GM12865 (cell line): ENCODE measurements around the gene DENND5A.

ENCODE experiments used
- DNase-seq: peaks from one replicate; pipeline ENCODE4 v3.0.0; 2010; ENCODE audit warnings: low read depth
- H3K4me3 ChIP-seq: 2 replicates; pipeline ENCODE4 v1.5.1; 2011; ENCODE audit warnings: mild to moderate bottlenecking, low read depth, low read length, control low read depth
- TF ChIP-seq, protein P1 (sequence below): IDR thresholded peaks from 2 replicates; pipeline ENCODE4 v1.5.1; 2011; ENCODE audit warnings: low read length, control low read depth, low read depth, inconsistent platforms; ENCODE audit not compliant: insufficient read depth; ENCODE audit errors: missing control alignments

Gene DENND5A

GRCh38 chr11:9121469-9121796 is 143.7 kb downstream of the DENND5A start:
- TF ChIP-seq, protein P1, sequence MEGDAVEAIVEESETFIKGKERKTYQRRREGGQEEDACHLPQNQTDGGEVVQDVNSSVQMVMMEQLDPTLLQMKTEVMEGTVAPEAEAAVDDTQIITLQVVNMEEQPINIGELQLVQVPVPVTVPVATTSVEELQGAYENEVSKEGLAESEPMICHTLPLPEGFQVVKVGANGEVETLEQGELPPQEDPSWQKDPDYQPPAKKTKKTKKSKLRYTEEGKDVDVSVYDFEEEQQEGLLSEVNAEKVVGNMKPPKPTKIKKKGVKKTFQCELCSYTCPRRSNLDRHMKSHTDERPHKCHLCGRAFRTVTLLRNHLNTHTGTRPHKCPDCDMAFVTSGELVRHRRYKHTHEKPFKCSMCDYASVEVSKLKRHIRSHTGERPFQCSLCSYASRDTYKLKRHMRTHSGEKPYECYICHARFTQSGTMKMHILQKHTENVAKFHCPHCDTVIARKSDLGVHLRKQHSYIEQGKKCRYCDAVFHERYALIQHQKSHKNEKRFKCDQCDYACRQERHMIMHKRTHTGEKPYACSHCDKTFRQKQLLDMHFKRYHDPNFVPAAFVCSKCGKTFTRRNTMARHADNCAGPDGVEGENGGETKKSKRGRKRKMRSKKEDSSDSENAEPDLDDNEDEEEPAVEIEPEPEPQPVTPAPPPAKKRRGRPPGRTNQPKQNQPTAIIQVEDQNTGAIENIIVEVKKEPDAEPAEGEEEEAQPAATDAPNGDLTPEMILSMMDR = no peak
- DNase-seq = no peak
- no peak overlapping the region for H3K4me3 ChIP-seq

GRCh38 chr11:9120664-9121468 is 144.3 kb downstream of the DENND5A start:
- TF ChIP-seq, protein P1 = peak; percentile 36
- DNase-seq = peak; percentile 15
- H3K4me3 ChIP-seq = no peak overlapping the region

DNA sequence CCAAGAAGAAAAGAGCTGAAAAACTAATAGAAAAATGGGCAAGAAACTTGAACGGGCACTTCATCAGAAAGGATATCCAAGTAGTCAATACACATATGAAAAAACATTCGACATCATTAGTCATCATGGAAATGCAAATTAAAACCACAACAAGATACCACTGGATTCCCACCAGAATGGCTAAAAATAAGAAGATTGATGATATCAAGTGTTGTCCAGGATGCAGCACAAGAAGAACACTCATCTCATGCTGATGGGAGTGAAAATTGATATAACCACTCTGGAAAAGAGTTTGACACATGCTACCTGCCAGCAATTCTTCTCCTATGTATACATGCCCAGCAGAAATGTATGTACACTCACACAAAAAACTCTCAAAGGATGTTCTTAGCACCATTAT is 146.9 kb downstream of the DENND5A start:
- DNase-seq = no peak
- no peak overlapping the region for H3K4me3 ChIP-seq
- TF ChIP-seq, protein P1 = no peak

- TF ChIP-seq, protein P1 = no peak
- DNase-seq = no peak
- H3K4me3 ChIP-seq = no peak overlapping the region
Observed at GRCh38 chr11:9112075-9112474, 153.1 kb downstream of the DENND5A start.

- DNase-seq = no peak
- no peak overlapping the region for H3K4me3 ChIP-seq
- TF ChIP-seq, protein P1 = no peak
Observed at GRCh38 chr11:9109858-9110731, 155.1 kb downstream of the DENND5A start.

- no peak overlapping the region for H3K4me3 ChIP-seq
- TF ChIP-seq, protein P1 = no peak
- no peak for DNase-seq
Observed at GRCh38 chr11:9104580-9104979, 160.6 kb downstream of the DENND5A start.
